Measurements from ENCODE around the gene ST7.

The ST7 gene

DNA sequence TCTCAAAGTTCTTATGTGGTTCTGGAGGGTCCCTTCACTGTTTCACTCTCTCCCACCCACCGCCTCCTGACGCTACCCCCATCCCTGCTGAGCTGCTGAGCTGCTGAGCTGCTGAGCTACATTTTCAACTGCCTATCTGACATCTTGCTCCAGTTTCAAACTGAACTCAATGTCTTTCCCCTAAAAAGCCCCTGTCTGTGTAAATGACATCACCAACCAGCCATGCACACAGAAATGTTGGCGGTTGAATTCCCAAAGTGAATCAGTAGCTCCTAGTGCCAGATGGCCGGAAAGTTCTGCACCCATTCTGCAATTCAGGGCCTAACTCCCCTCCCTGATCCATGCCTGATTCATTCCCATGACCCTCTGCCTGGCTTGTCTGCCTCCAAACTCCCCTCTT lies 298.4 kb downstream of the ST7 start:
- TF ChIP-seq, protein P1, sequence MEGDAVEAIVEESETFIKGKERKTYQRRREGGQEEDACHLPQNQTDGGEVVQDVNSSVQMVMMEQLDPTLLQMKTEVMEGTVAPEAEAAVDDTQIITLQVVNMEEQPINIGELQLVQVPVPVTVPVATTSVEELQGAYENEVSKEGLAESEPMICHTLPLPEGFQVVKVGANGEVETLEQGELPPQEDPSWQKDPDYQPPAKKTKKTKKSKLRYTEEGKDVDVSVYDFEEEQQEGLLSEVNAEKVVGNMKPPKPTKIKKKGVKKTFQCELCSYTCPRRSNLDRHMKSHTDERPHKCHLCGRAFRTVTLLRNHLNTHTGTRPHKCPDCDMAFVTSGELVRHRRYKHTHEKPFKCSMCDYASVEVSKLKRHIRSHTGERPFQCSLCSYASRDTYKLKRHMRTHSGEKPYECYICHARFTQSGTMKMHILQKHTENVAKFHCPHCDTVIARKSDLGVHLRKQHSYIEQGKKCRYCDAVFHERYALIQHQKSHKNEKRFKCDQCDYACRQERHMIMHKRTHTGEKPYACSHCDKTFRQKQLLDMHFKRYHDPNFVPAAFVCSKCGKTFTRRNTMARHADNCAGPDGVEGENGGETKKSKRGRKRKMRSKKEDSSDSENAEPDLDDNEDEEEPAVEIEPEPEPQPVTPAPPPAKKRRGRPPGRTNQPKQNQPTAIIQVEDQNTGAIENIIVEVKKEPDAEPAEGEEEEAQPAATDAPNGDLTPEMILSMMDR (IDR thresholded peaks at IDR 0.05; ENCODE audit: low read depth, low read length, missing control alignments) = no peak
- in situ Hi-C loops (cut with HindIII; ENCODE audit: low sequenced_read_pairs) = no loop called here
- peak; percentile 42 for DNase-seq (ENCODE audit: low read depth)
- no peak overlapping the region for H3K4me3 ChIP-seq (ENCODE audit: low read depth, low read length)

DNA sequence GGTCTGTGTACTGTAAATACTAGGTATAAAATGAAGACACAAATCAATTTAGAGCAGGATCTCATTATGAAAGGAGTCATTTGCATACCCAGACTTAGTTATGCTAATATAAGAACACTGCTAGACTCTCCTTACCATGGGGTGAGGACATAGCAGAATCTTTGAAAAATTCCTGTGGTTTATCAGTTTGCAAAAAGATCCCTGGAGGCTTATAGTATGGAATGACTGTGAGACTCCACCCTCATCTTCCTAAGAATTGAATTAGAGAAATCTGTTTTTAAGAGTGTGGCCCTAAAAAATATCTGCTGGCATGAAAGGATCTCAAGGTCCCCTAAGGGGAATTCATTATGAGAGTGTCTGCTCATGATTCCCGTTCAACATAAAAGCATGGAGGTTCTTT lies 306.3 kb downstream of the ST7 start:
- in situ Hi-C loops (cut with HindIII; ENCODE audit: low sequenced_read_pairs) = no loop called here
- H3K4me3 ChIP-seq (ENCODE audit: low read depth, low read length) = no peak overlapping the region
- DNase-seq (ENCODE audit: low read depth) = peak; percentile 26
- TF ChIP-seq, protein P1 (IDR thresholded peaks at IDR 0.05; ENCODE audit: low read depth, low read length, missing control alignments) = no peak

DNA sequence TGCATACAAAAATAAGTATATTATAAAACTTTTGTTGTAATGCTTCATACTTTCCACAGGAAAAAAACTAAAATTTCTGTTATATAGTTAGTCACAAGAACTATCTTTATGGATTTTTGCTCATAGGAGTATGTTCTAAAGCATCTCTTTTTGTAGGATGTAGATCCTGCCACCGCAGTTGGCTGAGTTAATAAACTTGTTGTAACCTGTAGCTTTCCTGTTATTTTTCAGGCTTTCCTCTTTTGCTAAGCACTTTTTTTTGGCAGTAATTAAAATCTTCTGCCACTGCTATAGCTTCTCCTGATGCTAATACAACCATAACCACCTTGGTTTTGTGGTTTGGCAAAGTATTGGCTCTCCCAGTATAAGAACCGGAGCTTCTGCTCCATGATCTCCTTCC lies 309.2 kb downstream of the ST7 start:
- DNase-seq (ENCODE audit: low read depth) = peak; percentile 37
- TF ChIP-seq, protein P1 (IDR thresholded peaks at IDR 0.05; ENCODE audit: low read depth, low read length, missing control alignments) = no peak
- in situ Hi-C loops (cut with HindIII; ENCODE audit: low sequenced_read_pairs) = no loop called here
- H3K4me3 ChIP-seq (ENCODE audit: low read depth, low read length) = no peak overlapping the region

DNA sequence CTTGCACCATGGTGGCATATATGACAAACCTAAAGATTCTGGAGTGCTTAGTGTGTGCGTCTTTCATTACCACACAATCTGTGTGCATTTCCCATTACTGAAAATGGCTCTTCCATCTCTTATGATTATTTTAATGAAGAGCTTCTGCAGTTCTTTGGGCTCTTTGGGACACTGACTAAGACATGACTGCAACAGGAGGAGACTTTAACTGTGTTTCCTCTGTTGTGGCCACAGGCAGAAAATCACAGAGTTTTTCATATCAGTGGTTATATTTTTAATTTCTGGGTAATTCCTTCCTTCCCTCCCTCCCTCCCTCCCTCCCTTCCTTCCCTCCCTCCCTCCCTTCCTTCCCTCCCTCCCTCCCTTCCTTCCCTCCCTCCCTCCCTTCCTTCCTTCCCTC lies 311.4 kb downstream of the ST7 start:
- H3K4me3 ChIP-seq (ENCODE audit: low read depth, low read length) = no peak overlapping the region
- TF ChIP-seq, protein P1 (IDR thresholded peaks at IDR 0.05; ENCODE audit: low read depth, low read length, missing control alignments) = no peak
- DNase-seq (ENCODE audit: low read depth) = no peak
- in situ Hi-C loops (cut with HindIII; ENCODE audit: low sequenced_read_pairs) = no loop called here

DNA sequence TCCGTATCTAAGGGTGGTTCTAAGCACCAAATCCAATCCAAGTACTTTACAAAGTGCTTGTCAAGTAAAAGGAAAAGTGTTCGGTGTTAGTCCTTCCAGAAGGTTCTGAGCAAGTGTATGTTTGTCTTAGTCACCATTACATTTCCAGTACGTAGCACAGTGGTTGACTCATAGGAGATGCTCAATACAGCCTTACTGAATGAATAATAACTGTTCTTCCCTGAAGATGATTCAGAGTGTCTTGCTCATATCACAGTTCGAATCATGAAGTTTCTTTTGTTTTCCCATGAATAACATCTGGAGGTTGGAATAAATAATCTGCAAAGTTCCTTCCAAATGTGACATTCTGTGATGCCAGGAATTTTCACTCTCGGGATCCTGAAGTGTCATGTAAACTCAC lies 316.1 kb downstream of the ST7 start:
- in situ Hi-C loops (cut with HindIII; ENCODE audit: low sequenced_read_pairs) = no loop called here
- H3K4me3 ChIP-seq (ENCODE audit: low read depth, low read length) = no peak overlapping the region
- TF ChIP-seq, protein P1 (IDR thresholded peaks at IDR 0.05; ENCODE audit: low read depth, low read length, missing control alignments) = no peak
- DNase-seq (ENCODE audit: low read depth) = peak; percentile 36

DNA sequence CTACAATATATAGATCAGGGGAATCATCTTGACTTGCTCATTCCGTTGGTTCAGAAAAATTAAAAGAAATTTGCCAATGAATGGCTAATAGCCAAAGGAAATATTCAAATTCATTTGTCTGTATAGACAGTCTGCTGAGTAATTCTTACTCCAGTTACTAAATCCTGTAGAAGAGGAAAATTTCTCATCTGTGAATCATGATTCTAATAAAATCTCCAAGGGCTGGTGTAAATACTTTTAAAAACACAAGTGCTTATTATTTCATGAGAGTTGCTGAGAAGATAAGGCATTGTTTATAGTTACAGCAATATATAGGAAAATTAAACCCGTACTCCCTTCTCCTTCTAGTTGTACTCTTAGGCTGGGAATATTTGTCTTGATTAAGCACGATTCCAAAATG lies 316.6 kb downstream of the ST7 start:
- in situ Hi-C loops (cut with HindIII; ENCODE audit: low sequenced_read_pairs) = no loop called here
- TF ChIP-seq, protein P1 (IDR thresholded peaks at IDR 0.05; ENCODE audit: low read depth, low read length, missing control alignments) = no peak
- peak; percentile 9 for DNase-seq (ENCODE audit: low read depth)
- H3K4me3 ChIP-seq (ENCODE audit: low read depth, low read length) = no peak overlapping the region

DNA sequence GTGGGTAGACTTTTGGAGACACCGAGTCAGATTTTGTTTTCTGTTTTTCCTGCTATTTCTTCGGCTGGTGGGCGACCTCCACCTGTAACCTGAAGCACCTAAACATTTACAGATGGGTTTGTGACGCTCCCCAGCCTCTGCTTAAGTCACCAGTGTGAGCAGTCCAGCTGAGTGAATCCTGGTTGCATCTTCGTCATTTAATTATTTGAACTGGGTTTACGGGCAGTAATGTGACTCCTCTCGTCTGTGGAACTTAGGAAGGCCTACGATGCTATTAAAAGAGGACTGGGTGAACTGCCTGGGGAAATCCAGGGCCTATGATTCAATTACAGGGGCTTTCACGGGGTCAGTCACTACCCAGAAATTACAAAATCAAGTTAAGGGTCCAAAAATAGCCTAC lies 317.1 kb downstream of the ST7 start:
- H3K4me3 ChIP-seq (ENCODE audit: low read depth, low read length) = no peak overlapping the region
- TF ChIP-seq, protein P1 (IDR thresholded peaks at IDR 0.05; ENCODE audit: low read depth, low read length, missing control alignments) = no peak
- in situ Hi-C loops (cut with HindIII; ENCODE audit: low sequenced_read_pairs) = no loop called here
- DNase-seq (ENCODE audit: low read depth) = no peak
